OCI-LY3 (cell line): ENCODE measurements around the gene FOXJ2.
"Not testable (repeated sequence)": the region's sequence is repeated elsewhere in the genome, so short reads cannot be mapped to it uniquely, and the experiment has no call there.

Source experiments
- H2AFZ ChIP-seq: fragments of 200-600, 300-600 bp; shearing (Covaris generic); 2 replicates; pipeline ENCODE4 v1.6.0; 2014; ENCODE audit warnings: antibody characterized with exemption, low read depth, low read length
- H3K27ac ChIP-seq: fragments of 200-600, 300-600 bp; sonication (generic); 2 replicates; pipeline ENCODE4 v1.5.1; 2014; ENCODE audit warnings: mild to moderate bottlenecking, low read length, moderate library complexity, mixed read lengths
- H3K27me3 ChIP-seq: fragments of 200-600, 300-600 bp; sonication (generic); 2 replicates; pipeline ENCODE4 v1.6.1; 2014; ENCODE audit warnings: low read depth, low read length, mixed read lengths
- H3K36me3 ChIP-seq: fragments of 200-600, 300-600 bp; sonication (generic); replicated peaks from 2 replicates; pipeline ENCODE3; 2014; ENCODE audit warnings: low read depth, low read length, mixed read lengths
- H3K4me1 ChIP-seq: fragments of 300-600, 200-600 bp; sonication (generic); 2 replicates; pipeline ENCODE4 v1.6.1; 2014; ENCODE audit warnings: low read length, mixed read lengths
- H3K4me2 ChIP-seq: fragments of 200-600, 300-600 bp; sonication (generic); 2 replicates; pipeline ENCODE4 v1.6.1; 2014; ENCODE audit warnings: low read length, mixed read lengths
- H3K4me3 ChIP-seq: fragments of 300-600, 200-600 bp; sonication (generic); 2 replicates; pipeline ENCODE4 v1.5.1; 2014; ENCODE audit warnings: antibody characterized with exemption, mild to moderate bottlenecking, low read length, moderate library complexity
- H3K79me2 ChIP-seq: fragments of 300-600, 200-600 bp; shearing (Covaris generic); 2 replicates; pipeline ENCODE4 v1.6.1; 2014; ENCODE audit warnings: mild to moderate bottlenecking, low read length, mixed read lengths
- H3K9ac ChIP-seq: fragments of 300-600, 200-600 bp; shearing (Covaris generic); 2 replicates; pipeline ENCODE4 v1.6.0; 2014; ENCODE audit warnings: mild to moderate bottlenecking, low read length, moderate library complexity
- H3K9me3 ChIP-seq: fragments of 200-600, 300-600 bp; shearing (Covaris generic); 2 replicates; pipeline ENCODE4 v1.6.1; 2014; ENCODE audit warnings: low read length, mixed read lengths; ENCODE audit not compliant: insufficient read depth
- H4K20me1 ChIP-seq: fragments of 200-600, 300-600 bp; sonication (generic); 2 replicates; pipeline ENCODE4 v1.6.1; 2016; ENCODE audit warnings: low read length, mixed read lengths; ENCODE audit not compliant: insufficient read depth
- CTCF ChIP-seq: fragments of 200-600, 300-600 bp; sonication (generic); IDR thresholded peaks from 2 replicates; pipeline ENCODE4 v1.5.1; 2014; ENCODE audit warnings: antibody characterized with exemption, low read length, low read depth
- EZH2phosphoT487 ChIP-seq: fragments of 200-600 bp; shearing (Covaris generic); IDR thresholded peaks from 2 replicates; pipeline ENCODE4 v1.6.1; 2018; ENCODE audit warnings: antibody characterized with exemption, mixed run types, low read depth

Gene FOXJ2

DNA sequence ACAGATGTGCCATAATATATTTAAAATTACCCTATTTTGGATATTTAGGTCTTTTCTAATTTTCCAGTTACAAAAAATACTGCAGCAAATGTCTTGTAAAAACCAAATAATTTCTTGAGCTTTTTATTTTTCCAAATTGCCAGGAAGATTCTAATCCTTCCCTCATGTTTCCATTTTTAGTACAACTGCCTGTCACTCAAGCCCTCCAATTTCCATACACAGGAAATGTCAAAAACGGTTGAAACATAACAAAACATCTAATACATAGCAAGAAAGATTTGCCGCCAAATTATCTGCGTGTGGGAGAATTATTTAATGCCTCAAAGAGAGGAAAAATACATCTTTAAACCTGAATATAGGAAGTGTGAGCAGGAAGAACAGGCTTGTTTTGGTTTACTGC lies 2.3 kb upstream of the FOXJ2 start:
- H3K36me3 ChIP-seq = no peaks in the 10 kb centered on the region
- H4K20me1 ChIP-seq = no peaks in the 10 kb centered on the region
- no peak overlapping the region for H3K4me2 ChIP-seq
- H3K9ac ChIP-seq = no peak overlapping the region
- no peak overlapping the region for H3K27ac ChIP-seq
- 0 out of 2 replicates have a peak, but pooled peaks cover 5% of the 10 kb centered on the region for H3K79me2 ChIP-seq
- H3K27me3 ChIP-seq = peaks cover 6% of the 10 kb centered on the region
- H3K9me3 ChIP-seq = no peaks in the 10 kb centered on the region
- no peak overlapping the region for H3K4me3 ChIP-seq
- H3K4me1 ChIP-seq = peaks cover 21% of the 10 kb centered on the region
- TF ChIP-seq CTCF (no peak), EZH2phosphoT487 (no peak)
- no peak overlapping the region for H2AFZ ChIP-seq

DNA sequence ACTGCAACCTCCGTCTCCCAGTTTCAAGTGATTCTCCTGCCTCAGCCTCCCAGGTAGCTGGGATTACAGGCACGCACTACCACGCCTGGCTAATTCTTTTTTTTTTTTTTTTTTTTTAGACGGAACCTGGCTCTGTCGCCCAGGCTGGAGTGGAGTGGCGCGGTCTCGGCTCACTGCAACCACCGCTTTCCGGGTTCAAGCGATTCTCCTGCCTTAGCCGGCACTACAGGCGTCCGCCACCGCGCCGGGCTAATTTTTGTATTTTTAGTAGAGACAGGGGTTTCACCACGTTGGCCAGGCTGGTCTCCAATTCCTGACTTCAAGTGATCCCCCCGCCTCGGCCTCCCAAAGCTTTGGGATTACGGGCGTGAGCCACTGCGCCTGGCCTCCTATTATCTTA lies 1.5 kb upstream of the FOXJ2 start:
- not testable (repeated sequence) for H2AFZ ChIP-seq, H3K9ac ChIP-seq, H3K4me3 ChIP-seq, H3K4me2 ChIP-seq, H3K27me3 ChIP-seq, H3K9me3 ChIP-seq, H4K20me1 ChIP-seq, H3K79me2 ChIP-seq, H3K27ac ChIP-seq, H3K36me3 ChIP-seq
- H3K4me1 ChIP-seq = peaks cover 21% of the 10 kb centered on the region

GRCh38 chr12:8031872-8032241 lies 659 bp upstream of the FOXJ2 start:
- Histone ChIP-seq H3K9me3 (no peaks in the 10 kb centered on the region), H4K20me1 (no peaks in the 10 kb centered on the region), H3K79me2 (0 out of 2 replicates have a peak, but pooled peaks cover 5% of the 10 kb centered on the region), H3K4me2 (peak overlapping the region; percentile 90), H3K27ac (no peak overlapping the region), H3K9ac (peak overlapping the region; percentile 95), H3K27me3 (peaks cover 6% of the 10 kb centered on the region), H2AFZ (peak overlapping the region; percentile 72), H3K4me3 (peak overlapping the region; percentile 95), H3K36me3 (peaks cover 3% of the 10 kb centered on the region), H3K4me1 (peaks cover 26% of the 10 kb centered on the region)
- TF ChIP-seq CTCF (no peak), EZH2phosphoT487 (no peak)

DNA sequence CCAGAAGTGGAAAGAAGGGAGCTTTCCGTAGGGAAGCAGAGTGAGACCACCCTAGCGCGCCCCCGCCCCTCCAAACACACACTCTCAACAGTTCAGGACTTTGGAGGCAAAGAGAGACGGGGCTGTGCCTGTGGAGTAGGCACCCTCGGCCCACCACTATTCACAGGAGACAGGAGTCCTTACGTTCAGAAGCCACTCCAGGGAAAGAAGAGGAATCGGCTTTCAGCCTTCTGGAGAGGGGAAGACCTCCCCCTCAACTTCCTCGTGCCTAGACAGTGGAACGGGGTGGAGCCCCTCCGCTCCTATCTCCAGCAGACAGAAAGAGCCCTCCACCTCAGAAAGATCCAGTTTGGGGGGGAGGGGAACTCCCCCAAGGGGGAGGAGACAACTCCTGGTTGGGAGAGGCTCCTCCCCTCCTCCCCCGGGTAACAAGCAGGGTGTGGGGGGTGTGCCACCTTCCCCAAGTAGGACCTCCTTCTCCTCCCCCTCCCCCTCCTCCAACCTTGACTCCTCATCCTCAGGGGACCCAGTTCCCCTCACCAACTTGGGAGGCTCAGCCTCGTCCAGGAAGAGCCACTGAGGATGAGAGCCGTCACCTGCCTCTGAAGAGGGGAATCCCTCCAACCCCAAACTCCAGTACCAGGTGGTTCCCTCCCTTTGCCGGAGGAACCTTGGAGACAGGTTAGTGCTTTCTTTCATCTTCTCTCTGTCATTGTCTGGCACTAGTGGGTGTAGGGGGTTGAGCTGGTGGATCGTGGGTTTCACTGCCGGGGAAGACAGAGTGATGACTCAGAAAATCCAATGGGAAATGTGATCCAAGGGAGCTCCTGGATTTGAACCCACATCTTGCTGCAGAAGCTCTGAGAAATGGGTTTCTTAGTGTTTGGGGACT lies 883 bp downstream of the FOXJ2 start:
- Histone ChIP-seq H3K4me2 (peak overlapping the region; percentile 91), H2AFZ (peak overlapping the region; percentile 55; the same call in 1 of the 2 replicates), H3K27me3 (peaks cover 6% of the 10 kb centered on the region), H3K36me3 (peaks cover 3% of the 10 kb centered on the region), H3K4me3 (peak overlapping the region; percentile 95), H3K9ac (peak overlapping the region; percentile 95), H3K79me2 (peaks cover 12% of the 10 kb centered on the region; the same call in 1 of the 2 replicates), H3K4me1 (peaks cover 36% of the 10 kb centered on the region), H3K9me3 (no peaks in the 10 kb centered on the region), H4K20me1 (peaks cover 7% of the 10 kb centered on the region; the same call in 1 of the 2 replicates), H3K27ac (no peak overlapping the region)
- TF ChIP-seq EZH2phosphoT487 = no peak
- TF ChIP-seq CTCF = no peak
